ENCODE results near the gene AUP1.

The AUP1 gene

DNA sequence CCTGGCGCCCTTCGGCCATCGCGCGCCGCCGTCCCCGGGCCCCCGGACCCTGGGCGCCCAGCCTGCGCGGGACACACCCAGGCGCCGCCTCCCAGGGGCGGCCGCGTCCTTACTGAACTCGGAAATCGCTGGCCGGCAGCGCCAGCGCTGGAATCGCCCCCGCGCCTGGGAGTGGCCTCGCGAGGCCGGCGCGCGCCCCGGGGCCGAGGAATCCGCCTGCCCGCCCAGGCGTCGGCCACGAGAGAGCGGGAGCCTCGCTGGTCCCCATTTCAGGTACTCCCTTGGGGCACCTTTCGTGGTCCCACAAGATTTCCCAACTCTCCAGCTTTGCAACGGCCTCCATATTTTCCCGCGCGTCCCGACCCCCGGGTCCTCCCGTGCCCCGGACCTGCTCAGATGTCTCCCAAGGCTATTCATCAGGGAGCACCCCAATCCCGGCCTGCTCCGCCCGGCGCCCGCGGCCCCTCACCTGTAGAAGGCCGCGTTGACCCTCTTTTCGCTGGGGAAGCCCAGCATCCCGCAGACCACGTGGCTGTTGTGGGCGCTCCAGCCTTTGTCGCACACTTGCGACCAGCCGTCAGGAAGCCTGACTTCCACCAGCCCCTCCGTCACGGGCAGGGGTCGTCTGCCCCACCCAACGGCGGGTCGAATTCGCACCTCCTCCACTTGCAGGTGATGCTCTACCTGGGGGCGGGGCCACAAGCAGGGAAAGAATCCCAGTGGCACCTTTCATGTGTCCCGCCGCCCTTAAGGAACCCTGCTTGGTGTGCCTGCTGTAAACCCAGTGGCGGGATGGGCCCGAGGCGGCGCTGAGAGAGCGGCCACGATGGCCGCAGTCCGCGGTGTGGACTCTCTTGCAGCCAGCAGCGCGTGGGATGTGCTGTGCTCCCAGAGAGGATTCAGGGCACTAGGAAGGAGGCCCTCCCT is 19.7 kb upstream of the AUP1 start:
- in situ Hi-C loops (cut with HindIII; ENCODE audit: low sequenced_read_pairs), result no loop called here
- TF ChIP-seq, protein P1, sequence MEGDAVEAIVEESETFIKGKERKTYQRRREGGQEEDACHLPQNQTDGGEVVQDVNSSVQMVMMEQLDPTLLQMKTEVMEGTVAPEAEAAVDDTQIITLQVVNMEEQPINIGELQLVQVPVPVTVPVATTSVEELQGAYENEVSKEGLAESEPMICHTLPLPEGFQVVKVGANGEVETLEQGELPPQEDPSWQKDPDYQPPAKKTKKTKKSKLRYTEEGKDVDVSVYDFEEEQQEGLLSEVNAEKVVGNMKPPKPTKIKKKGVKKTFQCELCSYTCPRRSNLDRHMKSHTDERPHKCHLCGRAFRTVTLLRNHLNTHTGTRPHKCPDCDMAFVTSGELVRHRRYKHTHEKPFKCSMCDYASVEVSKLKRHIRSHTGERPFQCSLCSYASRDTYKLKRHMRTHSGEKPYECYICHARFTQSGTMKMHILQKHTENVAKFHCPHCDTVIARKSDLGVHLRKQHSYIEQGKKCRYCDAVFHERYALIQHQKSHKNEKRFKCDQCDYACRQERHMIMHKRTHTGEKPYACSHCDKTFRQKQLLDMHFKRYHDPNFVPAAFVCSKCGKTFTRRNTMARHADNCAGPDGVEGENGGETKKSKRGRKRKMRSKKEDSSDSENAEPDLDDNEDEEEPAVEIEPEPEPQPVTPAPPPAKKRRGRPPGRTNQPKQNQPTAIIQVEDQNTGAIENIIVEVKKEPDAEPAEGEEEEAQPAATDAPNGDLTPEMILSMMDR (IDR thresholded peaks at IDR 0.05; ENCODE audit: low read depth, low read length), result no peak
- peak overlapping the region; percentile 52 for H3K4me3 ChIP-seq (ENCODE audit: low read depth, low read length)
- DNase-seq (ENCODE audit: low read depth, low spot score), result peak; percentile 32

DNA sequence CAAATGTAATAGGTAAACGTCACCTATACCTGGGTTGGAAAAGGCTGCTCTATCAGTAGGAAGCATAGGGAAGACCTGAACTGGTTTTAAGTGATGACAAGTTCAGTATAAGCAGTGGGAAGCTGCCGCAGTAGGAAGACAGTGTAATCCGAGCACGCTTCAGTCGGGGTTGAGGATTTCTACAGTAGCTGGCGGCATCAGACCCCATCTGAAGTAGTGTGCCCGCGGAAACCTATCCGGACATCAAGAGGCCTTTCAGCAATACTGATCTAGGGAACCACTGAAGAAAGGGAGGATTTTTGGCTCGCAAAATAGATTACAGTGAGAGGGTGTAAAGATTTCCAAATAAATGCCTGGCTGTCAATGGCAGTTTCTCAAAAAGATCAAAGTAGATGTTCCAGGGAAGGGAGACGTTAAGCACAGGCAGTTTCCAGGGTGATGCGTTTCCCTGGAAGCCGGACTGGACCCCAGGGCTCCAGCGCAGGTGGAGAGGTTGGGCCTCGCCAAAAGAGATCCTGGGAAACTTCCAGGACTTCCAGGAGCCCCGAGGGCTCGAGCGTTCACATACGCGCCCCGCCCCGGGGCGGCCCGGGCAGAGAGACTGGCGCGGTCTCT is 18.9 kb upstream of the AUP1 start:
- in situ Hi-C loops (cut with HindIII; ENCODE audit: low sequenced_read_pairs), result no loop called here
- TF ChIP-seq, protein P1 (IDR thresholded peaks at IDR 0.05; ENCODE audit: low read depth, low read length), result no peak
- H3K4me3 ChIP-seq (ENCODE audit: low read depth, low read length), result peak overlapping the region; percentile 52
- DNase-seq (ENCODE audit: low read depth, low spot score), result peak; percentile 9

DNA sequence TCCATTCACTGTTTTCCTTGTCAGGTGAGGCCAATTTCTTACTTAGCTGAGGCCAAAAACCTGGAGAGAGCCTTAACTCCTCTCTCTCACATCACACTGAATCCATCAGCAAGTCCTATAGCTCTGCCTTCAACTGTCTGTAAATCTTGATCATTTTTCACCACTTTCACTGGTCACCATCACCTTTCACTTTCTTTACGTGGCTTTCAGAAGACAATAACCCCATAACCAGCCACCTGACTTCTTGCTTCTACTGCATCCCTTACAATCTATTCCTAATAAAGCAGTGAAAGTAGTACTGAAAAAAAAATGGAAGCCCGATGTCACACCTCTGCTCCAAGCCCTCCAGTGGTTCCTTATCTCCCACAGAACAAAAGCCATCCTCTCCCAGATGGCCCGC is 16.5 kb upstream of the AUP1 start:
- no peak for DNase-seq (ENCODE audit: low read depth, low spot score)
- in situ Hi-C loops (cut with HindIII; ENCODE audit: low sequenced_read_pairs), result no loop called here
- H3K4me3 ChIP-seq (ENCODE audit: low read depth, low read length), result no peak overlapping the region
- TF ChIP-seq, protein P1 (IDR thresholded peaks at IDR 0.05; ENCODE audit: low read depth, low read length), result no peak

DNA sequence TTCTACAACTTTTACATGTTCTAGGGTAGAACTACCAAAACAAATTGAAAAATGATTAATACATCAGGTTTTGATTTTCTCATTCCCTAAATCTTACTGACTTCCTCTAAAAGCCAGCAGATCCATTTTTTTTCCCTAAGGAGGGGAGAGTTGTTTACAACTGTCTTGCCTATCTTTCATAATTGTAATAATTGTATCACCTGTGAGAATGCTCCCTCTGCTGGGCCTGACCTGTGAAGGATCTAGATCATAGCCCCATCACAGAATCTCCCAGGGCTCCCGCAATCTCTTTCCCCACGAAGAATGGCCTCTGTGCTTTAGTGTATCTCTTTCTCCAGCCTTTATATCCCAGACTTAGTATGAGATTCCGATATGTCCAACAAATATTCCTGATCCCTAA is 15.1 kb upstream of the AUP1 start:
- DNase-seq (ENCODE audit: low read depth, low spot score), result no peak
- in situ Hi-C loops (cut with HindIII; ENCODE audit: low sequenced_read_pairs), result no loop called here
- no peak overlapping the region for H3K4me3 ChIP-seq (ENCODE audit: low read depth, low read length)
- TF ChIP-seq, protein P1 (IDR thresholded peaks at IDR 0.05; ENCODE audit: low read depth, low read length), result no peak

DNA sequence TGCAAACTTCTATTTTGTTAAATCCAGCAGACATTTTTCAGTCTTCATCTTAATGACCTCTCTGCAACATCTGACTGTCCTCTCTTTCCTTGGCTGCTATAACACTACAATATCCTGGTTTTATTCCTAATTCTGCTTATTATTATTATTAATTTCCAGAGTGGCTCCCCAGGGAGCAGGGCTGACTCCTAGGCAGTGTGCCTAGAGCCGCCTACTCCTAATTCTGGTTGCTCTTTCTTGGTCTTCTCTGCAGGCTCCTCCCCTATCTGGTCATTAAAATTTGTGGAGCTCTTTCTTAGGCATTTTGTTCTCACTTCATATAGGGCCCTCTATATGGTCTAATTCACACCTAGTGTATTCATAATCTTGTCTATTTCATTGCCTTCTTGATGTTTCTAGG is 13.5 kb upstream of the AUP1 start:
- TF ChIP-seq, protein P1 (IDR thresholded peaks at IDR 0.05; ENCODE audit: low read depth, low read length), result no peak
- DNase-seq (ENCODE audit: low read depth, low spot score), result no peak
- in situ Hi-C loops (cut with HindIII; ENCODE audit: low sequenced_read_pairs), result no loop called here
- no peak overlapping the region for H3K4me3 ChIP-seq (ENCODE audit: low read depth, low read length)

DNA sequence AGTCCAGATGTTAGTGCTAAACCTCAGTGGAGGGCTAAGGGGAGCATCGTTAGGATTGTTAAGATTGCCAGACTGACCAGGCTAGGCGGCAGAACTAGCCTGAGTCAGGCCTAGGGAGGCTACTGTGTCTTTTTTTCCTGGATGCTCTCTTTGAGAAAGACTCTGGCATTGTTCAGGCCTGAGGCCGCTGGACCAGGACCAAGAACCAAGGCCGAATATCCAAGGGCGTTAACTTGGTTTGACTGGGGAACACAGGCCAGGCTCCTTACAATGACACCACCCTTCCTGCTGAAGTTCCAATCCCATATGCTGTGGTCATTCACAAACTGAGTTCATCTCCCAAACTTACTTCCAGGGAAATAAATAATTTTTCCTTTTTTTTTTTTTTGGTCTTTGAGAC is 10.8 kb upstream of the AUP1 start:
- H3K4me3 ChIP-seq (ENCODE audit: low read depth, low read length), result no peak overlapping the region
- TF ChIP-seq, protein P1 (IDR thresholded peaks at IDR 0.05; ENCODE audit: low read depth, low read length), result no peak
- no peak for DNase-seq (ENCODE audit: low read depth, low spot score)
- in situ Hi-C loops (cut with HindIII; ENCODE audit: low sequenced_read_pairs), result no loop called here
